Measurements from ENCODE around the gene CLCN5. TPM values are rescaled to one million over a fixed set of nuclear protein-coding genes. Genes with fewer than 3 reads are reported as not detected.

Gene CLCN5
- total RNA-seq, 1 donor from 2014 or later, result 41.9 TPM

DNA sequence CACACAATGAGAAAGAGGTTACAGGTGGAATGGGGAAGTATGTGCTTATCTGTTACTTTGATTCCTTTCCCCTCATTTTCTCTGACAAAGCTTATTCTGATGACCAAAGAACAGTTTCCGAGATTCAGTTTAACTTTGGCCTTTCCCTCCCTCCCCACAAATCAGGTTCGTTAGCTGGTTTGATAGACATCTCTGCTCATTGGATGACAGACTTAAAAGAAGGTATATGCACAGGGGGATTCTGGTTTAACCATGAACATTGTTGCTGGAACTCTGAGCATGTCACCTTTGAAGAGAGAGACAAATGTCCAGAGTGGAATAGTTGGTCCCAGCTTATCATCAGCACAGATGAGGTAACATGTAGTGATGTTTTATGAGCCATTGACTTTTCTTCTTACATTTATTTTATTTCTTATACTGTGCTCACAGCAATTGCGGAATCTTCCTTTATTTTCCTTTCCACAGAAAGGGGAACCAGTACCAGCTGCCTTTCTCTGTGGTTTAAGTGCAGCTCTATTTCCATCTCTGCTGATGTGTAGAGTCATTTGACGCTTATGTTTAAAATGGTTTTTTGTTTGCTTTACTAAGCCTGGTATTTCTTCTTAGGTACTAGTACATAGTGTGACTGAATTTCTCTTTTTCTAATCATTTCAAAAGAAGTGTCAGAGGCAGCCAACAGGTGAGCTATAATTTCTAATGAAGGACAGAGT is 153.4 kb downstream of the CLCN5 start:
- DNase-seq (ENCODE audit: low read depth), result no peak

DNA sequence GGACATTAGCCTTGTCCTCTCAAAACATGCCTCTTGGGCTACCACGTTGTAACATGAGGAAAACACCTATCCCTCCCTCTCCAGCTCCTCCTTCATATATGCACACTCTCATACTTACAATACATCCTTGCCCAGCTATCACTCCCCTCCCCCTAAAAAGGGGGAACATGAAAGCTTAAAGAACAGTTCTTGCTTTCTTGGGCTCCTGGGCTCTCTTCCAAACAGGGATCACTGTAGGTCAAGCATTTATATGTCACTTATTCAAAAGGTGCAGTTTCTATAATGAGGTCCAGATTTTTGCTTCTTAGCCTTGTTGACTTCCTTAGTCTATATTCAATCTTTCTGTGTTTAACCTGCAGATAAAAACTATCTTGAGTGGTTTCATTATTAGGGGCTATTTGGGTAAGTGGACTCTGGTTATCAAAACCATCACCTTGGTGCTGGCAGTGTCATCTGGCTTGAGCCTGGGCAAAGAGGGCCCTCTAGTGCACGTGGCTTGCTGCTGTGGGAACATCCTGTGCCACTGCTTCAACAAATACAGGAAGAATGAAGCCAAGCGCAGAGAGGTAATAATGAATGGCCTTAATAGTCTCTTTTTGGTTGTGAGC is 159.0 kb downstream of the CLCN5 start:
- DNase-seq (ENCODE audit: low read depth), result peak; percentile 21

DNA sequence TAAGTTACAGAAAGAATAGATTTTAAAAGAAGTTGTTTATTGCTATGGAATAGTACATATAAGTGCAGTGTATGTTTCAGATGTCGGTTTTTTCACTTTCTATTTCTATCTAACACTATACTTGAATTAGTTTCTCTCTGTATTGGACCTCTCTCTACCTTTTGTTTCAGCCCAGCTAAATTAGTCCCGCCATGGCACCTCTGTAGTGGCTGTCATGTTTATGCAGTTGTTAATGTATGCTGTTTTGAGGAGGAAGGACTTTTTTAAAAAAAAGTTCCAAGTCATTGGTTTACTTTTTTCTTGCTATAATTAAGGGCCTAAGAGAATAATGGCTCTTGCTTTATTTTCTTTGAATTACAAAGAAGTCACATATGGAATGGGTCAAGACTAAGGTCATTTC is 160.3 kb downstream of the CLCN5 start:
- no peak for DNase-seq (ENCODE audit: low read depth)

DNA sequence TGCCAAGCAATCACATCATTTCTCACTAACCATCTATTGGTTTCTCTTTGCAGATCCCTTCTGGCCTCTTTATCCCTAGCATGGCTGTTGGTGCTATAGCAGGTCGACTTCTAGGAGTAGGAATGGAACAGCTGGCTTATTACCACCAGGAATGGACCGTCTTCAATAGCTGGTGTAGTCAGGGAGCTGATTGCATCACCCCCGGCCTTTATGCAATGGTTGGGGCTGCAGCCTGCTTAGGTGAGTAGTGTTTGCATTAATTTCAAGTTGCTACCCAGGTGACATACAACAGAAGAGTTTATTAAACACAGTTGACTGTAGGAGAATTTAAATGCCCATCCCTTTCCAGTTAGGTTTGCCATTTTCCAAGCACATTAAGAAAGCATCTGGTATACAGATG is 166.2 kb downstream of the CLCN5 start:
- DNase-seq (ENCODE audit: low read depth), result no peak

DNA sequence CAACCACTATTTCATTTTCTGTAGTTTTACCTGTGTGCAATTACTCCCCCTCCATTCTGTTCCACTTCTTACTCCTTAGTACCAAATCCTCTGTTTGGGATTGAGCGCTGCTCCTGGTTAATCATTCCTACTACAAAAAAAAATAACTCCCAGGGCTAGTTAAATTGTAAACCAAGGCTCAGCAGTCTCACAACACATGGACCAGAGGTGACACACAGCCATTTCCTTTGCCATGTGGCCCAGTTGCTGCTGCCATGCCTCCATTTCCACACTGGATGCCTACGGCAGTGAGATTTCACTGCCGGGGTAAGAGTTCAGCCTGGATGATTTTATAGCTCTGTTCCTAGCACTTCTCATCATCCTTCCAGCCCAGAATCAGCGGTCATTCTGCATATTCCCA is 171.2 kb downstream of the CLCN5 start:
- no peak for DNase-seq (ENCODE audit: low read depth)

DNA sequence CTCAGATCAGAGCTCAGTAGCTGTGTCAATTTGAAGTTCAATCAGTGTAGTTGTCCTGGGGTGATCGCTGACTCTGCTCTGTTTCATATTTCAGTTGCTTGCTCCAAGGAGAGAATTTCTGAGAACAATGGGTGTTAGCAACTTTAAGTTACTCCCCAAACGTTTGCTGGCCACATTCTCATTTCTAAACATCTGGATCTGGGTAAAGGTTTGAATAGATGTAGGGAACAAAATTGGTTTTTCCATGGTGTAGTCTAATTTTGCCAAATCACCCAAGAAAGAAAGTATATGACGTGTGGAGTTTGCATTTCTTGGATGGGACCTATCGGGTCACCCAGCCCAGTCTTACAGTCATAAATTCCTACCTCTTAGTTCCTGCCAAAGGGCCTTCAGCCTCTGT is 174.7 kb downstream of the CLCN5 start:
- no peak for DNase-seq (ENCODE audit: low read depth)

DNA sequence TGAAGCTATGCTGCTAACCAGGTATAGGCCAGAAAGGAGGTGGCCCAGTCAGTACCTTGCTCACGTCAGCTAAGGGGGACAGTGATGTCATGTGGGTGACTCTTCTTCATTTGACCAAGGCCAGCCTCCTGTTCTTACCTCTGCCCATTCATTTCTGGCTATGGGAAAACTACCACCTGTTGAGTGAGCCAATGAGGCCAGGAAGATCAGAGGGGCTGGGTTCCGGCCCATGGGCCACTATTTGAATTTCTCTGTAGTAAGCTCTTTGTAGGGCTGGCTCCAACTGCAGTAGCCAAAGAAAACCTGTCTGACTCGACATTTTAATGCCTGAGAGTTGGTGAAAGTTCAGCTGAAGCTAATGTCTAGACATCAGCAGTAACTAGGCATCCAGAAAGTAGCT is 175.8 kb downstream of the CLCN5 start:
- no peak for DNase-seq (ENCODE audit: low read depth)

DNA sequence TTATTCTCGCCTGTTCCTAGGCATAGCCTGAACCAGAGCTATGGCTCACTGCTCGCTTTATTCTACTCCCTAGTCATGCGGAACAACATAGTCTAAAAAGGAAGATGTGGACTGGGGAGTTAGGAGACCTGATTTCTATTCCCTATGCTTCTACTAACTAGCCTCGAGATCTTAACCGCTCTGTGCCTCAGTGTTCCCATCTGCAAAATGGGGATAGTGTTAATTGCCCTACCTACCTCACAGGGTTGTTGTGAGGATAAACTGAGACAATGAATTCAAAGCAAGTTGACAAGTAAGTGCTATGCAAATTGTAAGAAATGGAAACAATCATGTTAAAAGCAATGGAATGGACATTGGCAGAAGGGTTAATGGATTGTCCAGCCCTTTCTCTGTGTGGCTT is 176.4 kb downstream of the CLCN5 start:
- no peak for DNase-seq (ENCODE audit: low read depth)

DNA sequence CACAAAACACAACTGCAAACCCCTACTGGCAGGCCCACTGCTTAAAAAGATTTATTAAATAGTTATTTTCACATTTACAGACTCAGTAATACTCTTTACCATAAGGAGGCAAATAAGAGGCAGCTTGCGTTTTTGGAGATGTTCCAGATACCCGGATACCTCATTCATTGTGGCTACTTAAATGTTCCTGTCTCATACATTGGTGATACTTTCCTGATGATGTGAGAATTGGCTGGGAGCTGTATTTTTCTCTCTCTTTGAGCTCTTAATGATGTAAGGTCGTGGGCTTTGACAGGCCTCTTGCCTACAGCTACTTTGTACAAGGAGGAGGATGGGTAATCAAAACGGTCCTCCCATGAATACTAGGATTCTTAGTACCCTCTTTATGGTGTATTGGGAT is 176.9 kb downstream of the CLCN5 start:
- no peak for DNase-seq (ENCODE audit: low read depth)

DNA sequence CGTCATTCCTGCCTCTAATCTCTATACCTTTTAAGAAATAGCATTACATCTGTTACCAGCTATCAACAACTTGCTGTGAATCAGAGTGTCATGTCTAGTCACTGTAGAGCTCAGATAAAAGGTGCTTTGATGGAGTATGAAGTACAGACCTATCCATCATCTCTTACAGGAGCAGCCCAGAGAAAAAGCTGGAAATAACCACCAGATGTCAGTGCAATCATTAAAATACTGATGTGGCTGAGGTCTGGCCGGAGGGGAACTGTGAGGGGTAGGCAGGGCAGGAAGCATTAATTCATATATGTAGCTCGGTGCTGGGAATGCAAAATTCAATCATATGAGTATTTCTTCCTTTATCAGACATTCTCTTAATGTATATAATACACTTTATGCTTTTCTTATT is 177.8 kb downstream of the CLCN5 start:
- no peak for DNase-seq (ENCODE audit: low read depth)

DNA sequence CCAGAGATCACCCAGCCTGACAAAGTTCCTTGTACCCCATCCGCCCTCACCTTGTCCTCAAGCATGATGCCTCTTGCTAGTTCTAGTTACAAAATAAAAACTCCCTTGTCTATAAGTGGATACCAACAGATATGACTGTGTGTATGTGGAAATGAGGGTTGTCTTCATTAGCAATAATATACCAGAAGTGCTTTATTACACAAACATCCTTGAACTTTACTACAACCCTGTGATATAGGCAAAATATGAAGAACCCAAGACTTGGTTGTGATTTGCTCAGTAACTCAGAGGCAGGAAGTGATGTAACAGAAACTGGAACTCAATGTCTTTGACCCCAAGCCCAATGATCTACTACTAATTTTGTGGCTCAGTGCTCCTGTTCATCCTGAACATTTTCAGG is 180.8 kb downstream of the CLCN5 start:
- no peak for DNase-seq (ENCODE audit: low read depth)

DNA sequence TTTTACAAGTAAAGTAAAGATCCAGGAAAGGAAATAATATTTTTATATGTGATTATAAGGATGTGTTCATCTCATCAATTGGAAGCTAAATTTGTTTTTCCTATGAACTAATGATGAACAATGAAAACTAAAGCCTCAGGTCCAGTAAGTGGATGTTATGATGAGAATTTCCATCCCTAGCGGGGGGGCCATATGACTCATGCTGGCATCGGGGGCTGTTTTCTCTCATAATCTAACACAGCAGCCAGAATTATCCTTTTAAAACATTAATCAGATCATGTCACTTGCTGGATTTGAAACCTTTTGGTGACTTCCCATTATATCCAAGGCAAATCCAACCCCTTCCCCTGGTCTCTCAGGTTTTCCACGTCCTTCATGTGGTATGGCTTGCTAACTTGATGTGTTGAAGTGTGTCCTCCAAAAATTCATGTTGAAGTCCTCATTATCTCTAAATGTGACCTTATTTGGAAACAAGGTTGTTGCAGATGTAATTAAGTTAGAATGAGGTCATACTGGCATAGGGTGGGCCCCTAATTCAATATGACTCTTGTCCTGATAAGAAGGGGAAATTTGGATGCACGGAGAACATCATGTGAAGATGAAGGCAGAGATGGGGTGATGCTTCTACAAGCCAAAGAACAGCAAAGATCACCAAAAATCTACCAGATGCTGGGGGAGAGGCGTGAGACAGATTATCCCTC is 181.6 kb downstream of the CLCN5 start:
- DNase-seq (ENCODE audit: low read depth), result no peak

DNA sequence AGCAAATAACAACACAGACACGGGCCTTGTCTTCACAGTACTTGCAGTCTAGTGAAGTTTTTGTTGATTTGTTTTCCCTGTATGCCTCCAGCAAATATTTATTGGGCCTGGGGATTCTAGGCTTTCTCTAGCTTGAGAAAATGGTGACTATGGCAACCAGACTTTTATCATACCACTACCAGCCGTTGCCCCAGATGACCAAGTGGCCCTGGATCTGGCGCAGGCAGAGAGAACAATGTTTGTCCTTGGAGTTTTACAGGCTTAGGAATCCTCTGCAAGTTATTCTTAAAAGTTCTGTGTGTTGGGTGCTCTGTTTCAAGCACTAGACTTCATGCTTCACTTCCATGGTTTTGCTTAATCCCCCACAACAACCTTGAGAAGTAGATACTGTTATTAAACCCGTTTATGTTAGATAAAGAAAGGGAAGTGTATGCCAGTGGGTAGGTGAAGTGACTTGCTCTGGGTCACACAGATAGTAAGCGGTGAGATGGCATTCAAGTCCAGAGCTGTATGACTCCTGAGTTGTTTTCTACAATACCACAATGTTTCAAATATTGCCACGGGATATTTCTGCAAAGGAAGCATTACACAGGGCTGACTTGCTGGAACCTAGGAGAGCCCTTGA is 183.8 kb downstream of the CLCN5 start:
- no peak for DNase-seq (ENCODE audit: low read depth)

DNA sequence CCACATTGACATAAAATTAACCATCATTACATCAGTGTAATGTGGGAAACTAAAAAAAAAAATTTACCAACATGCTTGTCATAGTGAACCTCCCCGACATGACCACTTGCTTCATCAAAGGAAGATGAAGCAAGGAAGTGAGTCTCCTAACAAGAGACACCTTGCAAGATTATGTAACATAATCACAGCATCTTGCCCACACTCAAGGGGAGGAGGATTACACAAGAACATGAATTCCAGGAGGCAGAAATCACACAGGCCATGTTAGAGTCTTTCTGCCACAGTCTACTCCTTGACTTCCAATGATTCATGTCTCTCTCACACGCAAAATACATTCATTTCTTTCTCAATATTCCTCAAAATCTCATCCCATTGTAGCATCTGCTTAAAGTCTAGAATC is 185.1 kb downstream of the CLCN5 start:
- no peak for DNase-seq (ENCODE audit: low read depth)

DNA sequence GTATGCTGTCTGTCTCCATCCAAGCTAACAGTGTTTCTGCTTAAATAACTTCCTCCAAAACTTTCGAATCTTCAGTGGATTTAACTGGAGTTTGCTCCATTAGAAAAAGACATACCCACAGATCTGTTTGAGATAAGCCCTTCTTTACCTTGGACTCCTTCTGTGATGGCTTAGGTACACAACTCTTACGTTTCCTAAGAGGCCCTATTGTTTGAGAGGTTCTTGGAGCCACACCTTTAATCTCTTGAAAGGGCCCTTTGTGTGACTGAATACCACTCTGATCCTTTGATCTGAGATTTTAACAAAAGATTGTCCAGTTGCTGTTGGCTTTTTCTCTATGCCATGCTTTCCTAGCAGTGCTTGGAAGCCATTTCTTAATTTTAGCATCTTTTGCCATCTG is 185.9 kb downstream of the CLCN5 start:
- no peak for DNase-seq (ENCODE audit: low read depth)

DNA sequence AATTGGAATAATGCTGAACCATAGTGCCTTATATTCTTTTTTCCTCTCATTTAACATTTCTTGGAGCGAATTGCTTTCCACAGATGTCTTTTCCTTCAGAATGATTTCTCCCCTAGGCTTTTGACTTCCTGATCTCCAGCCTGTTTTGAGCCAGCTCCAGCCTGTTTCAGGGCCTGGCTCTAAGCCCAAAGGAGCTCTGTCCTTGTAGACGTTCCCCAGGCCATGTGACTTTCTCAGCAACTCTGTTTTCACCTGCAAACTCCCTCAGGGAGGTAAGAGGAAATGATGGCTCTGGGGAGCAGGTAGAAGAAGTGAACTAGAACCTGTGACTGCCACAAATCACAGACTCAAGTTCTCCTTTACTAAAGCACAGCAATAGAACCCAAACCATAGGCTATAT is 189.3 kb downstream of the CLCN5 start:
- no peak for DNase-seq (ENCODE audit: low read depth)

DNA sequence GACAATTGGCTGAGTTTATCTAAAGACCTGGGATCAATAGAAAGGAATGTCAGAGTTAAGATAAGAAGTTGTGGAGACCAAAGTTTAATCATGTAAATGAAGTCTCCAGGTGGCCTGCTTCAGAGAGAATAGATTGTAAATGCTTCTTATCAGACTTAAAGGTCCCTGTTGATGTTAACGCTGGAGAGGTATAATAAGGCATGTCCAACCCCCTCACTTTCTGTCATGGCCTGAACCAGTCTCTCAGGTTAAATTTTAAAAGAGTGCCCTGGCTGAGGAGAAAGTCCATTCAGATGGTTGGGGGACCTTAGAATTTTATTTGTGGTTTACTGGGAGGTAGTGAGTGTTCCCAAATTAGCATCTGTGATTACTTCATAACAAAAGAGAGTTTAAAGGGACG is 191.7 kb downstream of the CLCN5 start:
- no peak for DNase-seq (ENCODE audit: low read depth)

DNA sequence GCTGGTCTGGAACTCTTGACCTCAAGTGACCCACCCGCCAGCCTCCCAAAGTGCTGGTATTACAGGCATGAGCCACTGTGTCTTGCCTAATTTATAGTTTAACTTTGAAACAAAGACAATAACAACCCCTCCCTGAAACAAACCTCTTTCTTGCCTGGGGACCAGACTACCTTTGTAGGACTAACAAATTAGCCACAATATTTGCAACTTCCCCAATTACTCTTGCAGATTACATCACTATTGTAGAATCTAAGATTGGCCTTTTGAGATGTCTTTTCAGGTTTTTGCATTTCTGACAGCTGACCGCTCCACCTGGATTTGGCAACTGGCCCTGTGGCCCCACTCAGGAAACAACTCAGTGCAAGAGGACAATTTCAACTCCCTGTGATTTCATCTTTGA is 193.6 kb downstream of the CLCN5 start:
- DNase-seq (ENCODE audit: low read depth), result no peak

DNA sequence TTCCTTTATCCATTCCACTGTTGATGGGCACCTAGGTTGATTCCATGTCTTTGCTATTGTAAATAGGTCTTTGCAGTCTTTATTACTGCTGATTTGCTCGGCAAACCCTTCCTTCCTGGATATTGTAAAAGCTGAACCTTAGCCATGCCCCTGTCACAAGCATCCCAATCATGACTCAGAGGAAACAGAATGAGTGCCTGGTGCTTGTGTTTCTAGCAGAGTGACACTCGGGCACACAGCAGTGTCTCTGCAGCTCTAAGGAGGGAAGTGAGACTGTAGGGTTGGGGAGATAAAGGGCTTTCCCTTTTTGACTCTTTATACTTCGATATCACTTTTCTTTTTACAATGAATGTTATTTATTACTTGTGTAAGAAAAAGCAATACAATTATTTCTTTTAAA is 195.1 kb downstream of the CLCN5 start:
- DNase-seq (ENCODE audit: low read depth), result no peak

DNA sequence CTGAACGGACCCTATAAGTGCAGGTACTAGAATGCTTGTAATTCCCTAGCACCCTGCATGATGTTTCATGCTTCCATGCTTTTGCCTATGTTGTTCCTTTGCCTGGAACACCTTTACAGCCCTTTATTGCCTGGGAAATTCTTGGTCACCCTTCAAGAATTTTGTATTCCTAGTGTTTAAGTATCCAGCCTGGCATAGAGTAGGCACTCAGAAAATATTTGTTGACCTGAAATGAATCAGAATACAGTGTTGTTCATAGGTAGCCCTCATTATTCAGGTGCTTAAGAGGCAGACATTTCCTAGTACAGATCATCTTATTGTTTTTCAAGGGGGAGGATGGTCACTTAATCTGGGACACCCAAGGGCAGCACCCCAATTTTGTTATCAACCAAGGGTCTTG is 203.1 kb downstream of the CLCN5 start:
- DNase-seq (ENCODE audit: low read depth), result no peak

DNA sequence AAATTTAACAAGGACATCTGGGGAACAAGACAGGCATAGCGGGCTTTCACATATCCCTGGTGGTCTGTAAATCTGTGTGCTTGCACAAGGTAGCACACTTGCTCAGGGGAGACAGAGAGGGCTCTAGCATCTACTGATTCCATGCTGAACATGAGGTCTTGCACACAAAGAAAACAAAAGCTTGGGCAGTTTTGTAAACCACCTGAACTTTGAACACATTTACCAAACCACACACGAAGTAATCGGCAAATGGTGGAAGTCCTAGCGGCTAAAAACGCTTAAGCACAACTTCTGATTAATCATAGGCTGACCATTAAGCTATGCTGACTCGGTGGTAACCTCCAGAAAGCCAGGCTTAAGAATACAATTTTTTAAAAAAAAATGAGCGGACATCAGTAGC is 225.6 kb downstream of the CLCN5 start:
- DNase-seq (ENCODE audit: low read depth), result no peak
